GM13977 (cell line): Measurements from ENCODE around the gene CPTP.

ENCODE experiments used
- DNase-seq: peaks from one replicate; pipeline ENCODE4 v3.0.0; 2012; ENCODE audit warnings: low spot score
- CTCF ChIP-seq: IDR thresholded peaks from 2 replicates; pipeline ENCODE4 v1.5.1; 2012; ENCODE audit warnings: mild to moderate bottlenecking, control low read depth; ENCODE audit not compliant: insufficient read depth; ENCODE audit errors: extremely low read depth, missing control alignments
- in situ Hi-C: fragments of 300-500 bp; cut with MboI; formaldehyde crosslinking; loops from one replicate; pipeline ENCODE4 v1.12.0; 2022; ENCODE audit warnings: low sequenced_read_pairs, low pct_unique_long_range_greater_than_20kb, mixed read lengths, inconsistent platforms; ENCODE audit not compliant: unreplicated experiment

Gene CPTP

GRCh38 chr1:1307261-1307922 is 17.2 kb upstream of the CPTP start:
- DNase-seq: no peak
- TF ChIP-seq CTCF: no peak
- in situ Hi-C loops: no loop called here

- DNase-seq: peak; percentile 100
- TF ChIP-seq CTCF: peak; percentile 28
- in situ Hi-C loops: no loop called here
These were observed 16.5 kb upstream of the CPTP start, which contains the start of the genes ACAP3 and PUSL1 for GRCh38 chr1:1307923-1308755. Gene ACAP3 (minus strand): TSS chr1:1307930. CDS start chr1:1307815, 115 bp downstream. Gene PUSL1 (plus strand): TSS chr1:1308597. CDS start chr1:1308644, 47 bp downstream.

GRCh38 chr1:1308756-1309250 is 15.8 kb upstream of the CPTP start:
- DNase-seq: peak; percentile 59
- in situ Hi-C loops: no loop called here
- no peak for TF ChIP-seq CTCF

- DNase-seq: no peak
- in situ Hi-C loops: no loop called here
- TF ChIP-seq CTCF: no peak
These were observed 15.1 kb upstream of the CPTP start for GRCh38 chr1:1309251-1310108.

GRCh38 chr1:1310109-1310385 is 14.6 kb upstream of the CPTP start:
- in situ Hi-C loops: no loop called here
- TF ChIP-seq CTCF: no peak
- DNase-seq: no peak

GRCh38 chr1:1310476-1311053 is 14.0 kb upstream of the CPTP start:
- DNase-seq: no peak
- in situ Hi-C loops: no loop called here
- TF ChIP-seq CTCF: no peak
